ENCODE data around the gene PROM2. TPM values are rescaled to one million over a fixed set of nuclear protein-coding genes. Genes with fewer than 3 reads are reported as not detected.

PROM2 gene
- total RNA-seq, 4 donors from 2014 or later = 96.8 to 166 (median 131) TPM

- Histone ChIP-seq H3K4me1 (peaks cover 44% of the 10 kb centered on the region), H3K27ac (no peak overlapping the region), H3K36me3 (no peaks in the 10 kb centered on the region), H3K9me3 (no peaks in the 10 kb centered on the region), H3K4me3 (no peak overlapping the region), H3K27me3 (peaks cover 3% of the 10 kb centered on the region)
- 55% methylated on average over 8 of the region's 8 CpGs for WGBS
- TF ChIP-seq POLR2AphosphoS5 (IDR thresholded peaks at IDR 0.05) = no peak
- TF ChIP-seq EP300 (IDR thresholded peaks at IDR 0.05) = no peak
- no peak for DNase-seq (ENCODE audit: low spot score in 2 of 2)
Measured at GRCh38 chr2:95316466-95317122, 42.3 kb downstream of the PROM2 start.

GRCh38 chr2:95317123-95317500 is 42.9 kb downstream of the PROM2 start:
- TF ChIP-seq EP300 (IDR thresholded peaks at IDR 0.05) = no peak
- Histone ChIP-seq H3K9me3 (no peaks in the 10 kb centered on the region), H3K27me3 (peaks cover 3% of the 10 kb centered on the region), H3K36me3 (no peaks in the 10 kb centered on the region), H3K27ac (no peak overlapping the region), H3K4me1 (peaks cover 44% of the 10 kb centered on the region), H3K4me3 (no peak overlapping the region)
- DNase-seq (ENCODE audit: low spot score in 2 of 2) = no peak
- 14% methylated on average over 1 of the region's 6 CpGs for whole genome bisulfite sequencing

- Histone ChIP-seq H3K4me1 (peaks cover 44% of the 10 kb centered on the region), H3K4me3 (no peak overlapping the region), H3K36me3 (no peaks in the 10 kb centered on the region), H3K9me3 (no peaks in the 10 kb centered on the region), H3K27ac (no peak overlapping the region), H3K27me3 (peaks cover 3% of the 10 kb centered on the region)
- no peak for DNase-seq (ENCODE audit: low spot score in 2 of 2)
- TF ChIP-seq POLR2AphosphoS5 (IDR thresholded peaks at IDR 0.05) (no peak), POLR2A (IDR thresholded peaks at IDR 0.05) (no peak), EP300 (IDR thresholded peaks at IDR 0.05) (no peak)
- TF ChIP-seq, protein P1, sequence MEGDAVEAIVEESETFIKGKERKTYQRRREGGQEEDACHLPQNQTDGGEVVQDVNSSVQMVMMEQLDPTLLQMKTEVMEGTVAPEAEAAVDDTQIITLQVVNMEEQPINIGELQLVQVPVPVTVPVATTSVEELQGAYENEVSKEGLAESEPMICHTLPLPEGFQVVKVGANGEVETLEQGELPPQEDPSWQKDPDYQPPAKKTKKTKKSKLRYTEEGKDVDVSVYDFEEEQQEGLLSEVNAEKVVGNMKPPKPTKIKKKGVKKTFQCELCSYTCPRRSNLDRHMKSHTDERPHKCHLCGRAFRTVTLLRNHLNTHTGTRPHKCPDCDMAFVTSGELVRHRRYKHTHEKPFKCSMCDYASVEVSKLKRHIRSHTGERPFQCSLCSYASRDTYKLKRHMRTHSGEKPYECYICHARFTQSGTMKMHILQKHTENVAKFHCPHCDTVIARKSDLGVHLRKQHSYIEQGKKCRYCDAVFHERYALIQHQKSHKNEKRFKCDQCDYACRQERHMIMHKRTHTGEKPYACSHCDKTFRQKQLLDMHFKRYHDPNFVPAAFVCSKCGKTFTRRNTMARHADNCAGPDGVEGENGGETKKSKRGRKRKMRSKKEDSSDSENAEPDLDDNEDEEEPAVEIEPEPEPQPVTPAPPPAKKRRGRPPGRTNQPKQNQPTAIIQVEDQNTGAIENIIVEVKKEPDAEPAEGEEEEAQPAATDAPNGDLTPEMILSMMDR (IDR thresholded peaks at IDR 0.05) = no peak
- 75% methylated on average over 11 of the region's 12 CpGs for WGBS
Measured at GRCh38 chr2:95317665-95318425, 43.6 kb downstream of the PROM2 start.

- TF ChIP-seq EP300 (IDR thresholded peaks at IDR 0.05) (no peak), POLR2A (IDR thresholded peaks at IDR 0.05) (no peak), POLR2AphosphoS5 (IDR thresholded peaks at IDR 0.05) (no peak)
- TF ChIP-seq, protein P1 (IDR thresholded peaks at IDR 0.05) = no peak
Measured at GRCh38 chr2:95318431-95319220, 44.4 kb downstream of the PROM2 start.

DNA sequence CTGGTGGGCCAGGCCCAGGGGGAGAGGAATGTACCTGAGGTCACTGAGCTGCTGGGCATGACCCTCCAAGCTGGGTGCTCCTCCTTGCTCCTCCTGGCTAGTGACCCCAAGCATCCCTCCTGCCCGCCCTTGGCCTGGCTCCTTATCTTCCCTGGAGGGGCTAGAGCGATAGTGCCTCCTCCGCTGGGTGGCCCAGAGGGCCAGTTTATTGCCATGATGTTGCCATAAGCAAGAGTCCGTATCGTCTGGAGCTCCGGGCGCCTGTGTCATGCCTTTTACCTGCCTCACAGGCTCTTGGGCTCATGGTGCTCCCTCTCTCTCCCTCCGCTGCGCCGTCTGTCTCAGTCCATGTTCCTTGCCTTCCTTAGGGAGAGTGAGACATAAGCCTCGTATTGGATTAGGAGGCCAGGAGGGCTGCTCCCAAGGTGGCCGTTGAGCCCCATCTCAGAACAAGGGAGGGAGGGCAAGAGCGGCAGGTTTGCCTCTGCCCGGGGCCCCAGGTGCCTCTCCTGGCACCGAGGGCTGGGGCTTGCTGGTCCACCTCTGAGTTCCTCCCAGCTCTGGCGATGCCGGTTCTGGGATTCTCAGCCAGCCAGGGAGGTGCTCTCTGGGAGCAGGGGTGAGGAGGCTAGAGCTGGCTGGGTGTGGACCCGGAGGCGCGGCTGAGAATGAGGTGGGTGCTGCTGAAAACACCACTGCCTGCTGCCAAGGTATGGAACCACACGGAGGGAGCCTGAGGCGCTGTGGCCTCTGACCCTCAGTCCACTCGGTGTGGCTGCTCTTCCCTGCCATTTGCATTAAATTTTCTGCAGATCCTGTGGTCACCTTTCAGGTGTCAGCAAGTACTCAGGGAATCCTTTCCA is 45.5 kb downstream of the PROM2 start:
- Histone ChIP-seq H3K9me3 (no peaks in the 10 kb centered on the region), H3K4me3 (no peak overlapping the region), H3K27ac (no peak overlapping the region), H3K27me3 (no peaks in the 10 kb centered on the region), H3K4me1 (peaks cover 44% of the 10 kb centered on the region), H3K36me3 (no peaks in the 10 kb centered on the region)
- TF ChIP-seq, protein P1 (IDR thresholded peaks at IDR 0.05) = no peak
- TF ChIP-seq POLR2A (IDR thresholded peaks at IDR 0.05) (no peak), EP300 (IDR thresholded peaks at IDR 0.05) (no peak), POLR2AphosphoS5 (IDR thresholded peaks at IDR 0.05) (no peak)
- WGBS = 65% methylated on average over 23 of the region's 23 CpGs
- DNase-seq (ENCODE audit: low spot score in 2 of 2) = no peak

More at GRCh38 chr2:95318431-95319220, 44.4 kb downstream of the PROM2 start:
- Histone ChIP-seq H3K4me3 (no peak overlapping the region), H3K27me3 (peaks cover 3% of the 10 kb centered on the region), H3K9me3 (no peaks in the 10 kb centered on the region), H3K36me3 (no peaks in the 10 kb centered on the region), H3K27ac (no peak overlapping the region), H3K4me1 (peaks cover 44% of the 10 kb centered on the region)
- no peak for DNase-seq (ENCODE audit: low spot score in 2 of 2)
- WGBS = 93% methylated on average over 12 of the region's 13 CpGs
